ENCODE results near the gene CMTM8.

CMTM8 gene

GRCh38 chr3:32347343-32348125 lies 109.1 kb downstream of the CMTM8 start:
- no peak for DNase-seq

GRCh38 chr3:32349184-32349583 lies 110.7 kb downstream of the CMTM8 start:
- no peak for DNase-seq

- DNase-seq = no peak
These were observed 114.1 kb downstream of the CMTM8 start for GRCh38 chr3:32352563-32352962.

- no peak for DNase-seq
These were observed 114.9 kb downstream of the CMTM8 start for GRCh38 chr3:32353351-32353750.

DNA sequence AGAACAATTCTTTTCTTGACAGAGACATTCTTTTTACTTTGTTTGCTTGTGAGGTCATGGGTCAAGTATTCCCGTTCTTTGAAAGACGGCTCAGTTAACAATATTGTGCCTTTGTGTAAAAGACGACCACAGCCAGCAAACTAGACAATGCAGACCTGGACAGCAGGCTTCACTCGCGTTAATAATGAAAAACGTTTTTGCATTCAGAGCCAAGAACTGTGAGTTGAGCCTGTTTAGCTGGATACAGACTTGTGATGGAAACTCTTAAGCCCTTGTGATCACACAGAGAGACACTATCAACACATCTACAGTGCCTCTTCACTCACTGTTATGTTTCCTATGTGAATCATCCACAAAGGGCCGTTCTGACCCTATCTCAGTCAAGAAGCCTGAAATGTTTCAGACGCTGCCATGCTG lies 115.9 kb downstream of the CMTM8 start:
- DNase-seq = no peak

GRCh38 chr3:32355751-32356291 lies 117.3 kb downstream of the CMTM8 start:
- no peak for DNase-seq

DNA sequence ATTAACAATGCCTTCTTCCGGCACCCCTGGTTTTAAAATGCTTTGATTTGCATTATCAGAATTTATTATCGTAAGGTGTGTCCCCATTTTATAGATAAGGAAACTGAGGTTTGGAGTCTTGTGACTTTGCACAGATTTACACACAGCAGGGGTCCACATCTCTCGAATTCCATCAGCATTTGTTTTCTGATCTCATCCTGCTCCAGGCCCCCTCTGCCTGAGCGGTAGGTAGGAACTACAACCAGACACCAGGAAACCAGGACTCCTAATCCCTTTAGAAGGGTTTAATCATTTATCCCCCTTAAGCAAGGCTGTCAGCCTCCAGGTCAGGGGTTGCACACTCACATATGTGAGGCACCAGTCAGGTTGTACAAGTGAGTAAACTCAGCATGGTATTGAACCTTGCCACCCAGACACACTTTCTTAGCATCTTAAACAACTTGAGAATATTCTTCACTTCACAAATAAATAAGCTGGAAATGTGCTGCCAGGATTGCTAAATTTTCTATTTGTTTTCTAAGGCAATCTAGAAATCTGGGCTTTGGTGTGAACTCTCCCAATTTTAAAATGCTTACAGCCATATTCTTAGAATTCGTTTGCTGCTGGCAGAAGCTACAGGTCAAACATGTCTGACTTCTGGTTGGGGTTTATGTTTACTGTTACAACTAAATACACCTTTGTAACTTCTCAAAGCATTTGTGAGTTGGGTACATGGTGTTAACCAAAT lies 121.4 kb downstream of the CMTM8 start:
- no peak for DNase-seq

DNA sequence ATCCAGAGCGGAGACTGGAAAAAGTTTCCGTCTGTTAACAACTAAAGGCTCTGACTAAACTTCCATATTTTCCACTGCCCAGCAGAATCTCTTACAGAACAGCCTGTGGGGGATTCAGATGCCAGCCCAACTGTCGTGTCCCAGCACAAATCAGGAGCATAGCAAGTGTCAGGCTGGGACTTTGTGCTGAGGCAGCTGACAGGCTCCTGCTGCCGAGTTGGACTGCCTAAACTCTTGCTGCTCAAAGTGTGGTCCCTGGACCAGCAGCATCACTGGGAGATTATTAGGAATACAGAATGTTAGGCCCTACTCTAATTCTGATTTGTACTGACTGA lies 122.0 kb downstream of the CMTM8 start:
- no peak for DNase-seq

GRCh38 chr3:32366638-32367397 lies 128.3 kb downstream of the CMTM8 start:
- DNase-seq = no peak

- DNase-seq = no peak
These were observed 129.0 kb downstream of the CMTM8 start for GRCh38 chr3:32367442-32367841.

GRCh38 chr3:32371461-32372212 lies 133.2 kb downstream of the CMTM8 start:
- DNase-seq = no peak

DNA sequence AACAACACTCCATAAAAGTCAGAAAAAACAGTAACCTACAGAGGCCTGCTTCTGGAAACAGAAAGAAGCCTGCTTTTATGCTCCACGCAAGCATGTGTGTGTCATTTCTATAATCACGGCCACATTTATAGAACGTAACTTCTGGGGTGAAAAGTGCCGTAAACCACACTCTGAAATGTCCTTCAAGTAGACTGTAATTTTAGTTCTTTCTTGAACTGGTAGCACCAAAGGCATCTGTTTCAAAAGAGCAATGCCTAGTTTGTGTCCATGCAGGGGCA lies 133.7 kb downstream of the CMTM8 start:
- no peak for DNase-seq

- no peak for DNase-seq
These were observed 134.8 kb downstream of the CMTM8 start for GRCh38 chr3:32373276-32373675.

- DNase-seq = no peak
These were observed 135.4 kb downstream of the CMTM8 start for GRCh38 chr3:32373844-32374243.

- peak; percentile 46 for DNase-seq
These were observed 136.5 kb downstream of the CMTM8 start for GRCh38 chr3:32374788-32375595.

GRCh38 chr3:32375596-32375930 lies 137.1 kb downstream of the CMTM8 start:
- no peak for DNase-seq

DNA sequence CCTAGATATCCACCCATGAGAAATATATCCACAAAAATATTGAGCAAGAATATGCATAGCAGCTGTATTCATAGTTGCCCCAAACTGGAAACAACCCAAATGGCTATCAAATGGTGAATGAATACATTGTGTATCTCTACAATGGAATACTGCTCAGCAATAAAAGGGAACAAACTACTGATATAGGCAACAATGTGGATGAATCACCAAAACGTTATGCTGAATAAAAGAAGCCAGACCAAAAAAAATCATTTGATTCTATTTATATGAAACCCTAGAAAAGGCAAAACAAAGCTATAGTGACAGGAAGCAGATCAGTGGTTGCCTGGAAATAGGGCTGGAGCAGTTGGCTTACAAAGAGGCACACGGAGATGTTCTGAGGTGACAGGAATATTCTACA lies 137.6 kb downstream of the CMTM8 start:
- no peak for DNase-seq

DNA sequence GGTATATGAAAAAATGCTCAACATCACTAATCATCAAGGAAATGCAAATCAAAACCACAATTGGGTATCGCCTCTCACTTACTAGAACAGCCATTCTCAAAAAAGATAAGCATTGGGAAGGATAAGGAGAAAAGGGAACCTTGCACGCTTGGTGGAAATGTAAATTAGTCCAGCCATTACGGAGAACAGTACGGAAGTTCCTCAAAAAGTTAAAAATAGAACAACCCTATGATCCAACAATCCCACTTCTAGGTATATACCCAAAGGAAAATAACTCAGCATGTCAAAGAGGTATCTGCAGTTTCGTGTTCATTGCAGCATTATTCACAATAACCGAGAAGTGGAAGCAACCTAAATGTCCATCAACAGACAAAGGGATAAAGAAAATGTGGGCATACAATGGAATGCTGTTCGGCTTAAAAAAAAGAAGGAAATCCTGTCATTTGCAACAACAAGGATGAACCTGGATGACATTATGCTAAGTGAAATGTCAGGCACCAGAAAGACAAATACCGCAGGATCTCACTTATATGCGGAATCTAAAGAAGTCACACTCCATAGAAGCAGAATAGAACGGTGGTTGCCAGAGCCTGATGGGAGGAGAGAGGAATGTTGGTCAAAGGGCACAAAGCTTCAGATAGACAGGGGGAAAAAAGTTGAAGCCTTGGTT lies 141.5 kb downstream of the CMTM8 start:
- DNase-seq = no peak

DNA sequence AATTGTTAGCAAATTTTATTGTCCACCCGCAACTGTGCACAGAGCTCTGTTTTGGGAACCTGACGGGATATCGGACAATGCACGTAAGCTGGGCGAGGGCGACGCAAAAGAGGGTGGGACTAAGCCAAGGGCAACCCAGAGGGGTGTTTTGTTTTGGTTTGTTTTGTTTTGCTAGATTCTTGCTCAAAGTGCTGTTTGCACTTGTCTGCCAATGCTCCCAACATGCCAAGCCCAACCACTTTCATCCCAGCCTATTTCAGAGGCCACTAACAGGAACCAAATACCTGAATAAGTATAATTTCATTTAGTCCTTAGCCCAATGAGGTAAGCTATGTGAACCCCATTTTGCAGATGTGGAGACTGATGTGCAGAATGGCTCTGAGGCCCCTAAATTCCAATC lies 143.4 kb downstream of the CMTM8 start:
- DNase-seq = no peak

- no peak for DNase-seq
These were observed 144.7 kb downstream of the CMTM8 start for GRCh38 chr3:32383136-32383711.

DNA sequence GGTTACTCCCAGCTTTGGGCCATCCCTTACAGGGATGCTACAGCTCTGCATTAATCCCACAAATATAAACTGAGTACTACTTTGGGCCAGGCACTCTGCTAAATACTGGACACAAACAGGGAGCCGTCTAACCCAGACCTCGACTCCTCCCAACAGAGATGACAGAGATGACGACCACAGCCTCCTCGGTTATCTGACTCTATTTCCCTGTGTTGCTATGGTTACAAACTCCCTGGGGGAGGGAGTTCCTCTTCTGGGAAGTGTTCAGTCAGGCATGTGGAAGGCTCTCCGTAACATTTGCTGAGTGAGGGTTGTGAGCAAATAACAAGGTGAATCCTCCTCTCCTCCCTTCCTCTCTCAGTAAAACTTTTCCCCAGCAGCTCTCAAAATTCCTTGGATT lies 146.5 kb downstream of the CMTM8 start:
- DNase-seq = peak; percentile 56

All from left hindlimb (tissue), 1 donor.